DMS114 treated with DMSO at 0.1 percent for 48 hours (cell line): ENCODE data around the gene COMMD10.

Experiments used
- DNase-seq: peaks from one replicate; lab custom pipeline; 2025; ENCODE audit not compliant: unreplicated experiment; lab: John Stamatoyannopoulos, UW

COMMD10 gene

DNA sequence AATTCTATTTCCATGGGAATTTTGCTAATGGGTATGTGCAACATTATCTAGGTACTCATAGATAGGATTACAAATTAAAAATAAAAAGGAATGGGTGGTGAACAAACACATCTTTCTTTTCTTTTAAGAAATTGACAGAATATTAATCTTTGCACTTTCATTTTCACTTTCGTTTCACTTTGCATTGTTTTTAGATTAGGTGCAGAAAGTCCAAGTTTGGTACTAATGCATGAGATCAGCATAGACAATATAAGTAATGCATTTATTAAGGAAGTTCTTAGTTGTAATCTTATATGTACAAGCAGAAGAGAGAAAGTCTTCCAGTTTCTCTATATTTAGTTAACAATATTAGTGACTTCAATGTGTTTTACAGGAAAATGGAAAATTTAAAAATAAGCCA, 196.5 kb downstream of the COMMD10 start:
- DNase-seq = no peak

DNA sequence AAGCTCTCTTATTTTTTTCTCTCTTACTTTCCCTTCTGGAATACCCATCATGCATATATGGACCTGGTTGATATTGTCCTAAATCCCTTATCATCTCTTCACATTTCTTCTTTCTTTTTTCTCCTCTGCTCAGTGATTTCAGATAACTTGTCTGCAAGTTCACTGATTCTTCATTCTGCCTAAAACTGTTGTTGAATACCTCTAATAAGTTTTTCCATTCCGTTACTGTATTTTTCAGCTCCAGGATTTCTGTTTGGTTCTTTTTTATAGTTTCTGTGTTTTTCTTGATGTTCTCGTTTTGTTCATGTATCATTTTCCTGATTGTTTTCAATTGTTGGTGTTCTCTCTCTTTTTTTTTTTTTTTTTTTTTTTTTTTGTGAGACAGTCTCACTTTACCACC, 203.7 kb downstream of the COMMD10 start:
- no peak for DNase-seq

DNA sequence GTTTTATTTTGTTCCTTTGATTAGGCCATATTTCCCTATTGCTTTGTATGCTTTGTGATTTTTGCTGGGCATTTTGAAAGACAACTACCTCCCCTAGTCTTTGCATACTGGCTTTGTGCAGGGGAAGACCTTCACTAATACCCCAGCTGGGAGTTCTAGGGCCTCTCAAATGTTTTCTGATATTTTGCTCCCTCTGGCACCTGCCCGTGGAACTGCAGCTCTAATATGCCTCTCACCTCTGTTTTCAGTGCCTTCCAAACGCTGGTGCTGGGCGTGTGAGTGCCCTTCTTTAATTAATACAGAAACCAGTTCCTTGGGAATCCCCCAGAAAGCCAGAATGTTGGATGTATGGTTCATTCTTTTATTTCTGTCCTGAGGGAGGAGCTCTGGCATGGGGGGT, 204.5 kb downstream of the COMMD10 start:
- DNase-seq = no peak

DNA sequence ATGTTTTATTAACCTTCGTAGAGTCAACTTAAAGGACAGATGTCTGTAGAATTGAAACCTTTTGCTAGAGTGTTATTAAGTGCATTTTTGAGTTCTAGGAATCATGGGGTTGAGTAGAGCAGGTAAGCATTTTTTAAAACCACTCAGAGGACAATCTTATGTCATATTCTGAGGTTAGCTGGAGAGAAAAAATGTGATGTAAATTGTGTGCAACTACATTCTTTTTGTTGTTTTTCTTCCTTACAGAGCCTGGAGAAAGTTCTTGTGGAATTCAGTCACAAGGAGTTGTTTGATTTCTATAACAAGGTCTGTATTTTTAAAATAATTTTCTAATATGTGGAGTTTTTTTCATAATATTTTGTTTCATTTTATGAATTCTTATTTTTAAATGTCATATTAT, 206.4 kb downstream of the COMMD10 start:
- DNase-seq = no peak

DNA sequence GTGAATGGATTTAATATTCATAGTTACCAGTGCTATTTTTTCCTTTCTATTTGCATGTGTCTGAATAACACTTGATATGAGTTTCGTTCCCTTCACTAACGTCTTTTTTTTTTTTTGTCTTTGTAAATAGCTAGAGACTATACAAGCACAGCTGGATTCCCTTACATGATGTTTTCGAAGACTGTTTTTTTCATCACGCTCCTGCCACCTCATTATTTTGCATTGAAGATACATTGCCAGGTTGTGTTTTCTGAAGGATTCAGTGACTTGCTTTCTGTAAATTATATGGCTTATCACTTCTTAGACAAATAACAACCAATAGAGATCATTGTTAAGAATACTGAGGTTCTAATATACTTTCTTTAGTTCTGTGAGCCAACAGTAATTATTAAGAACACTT, 207.5 kb downstream of the COMMD10 start:
- DNase-seq = no peak

DNA sequence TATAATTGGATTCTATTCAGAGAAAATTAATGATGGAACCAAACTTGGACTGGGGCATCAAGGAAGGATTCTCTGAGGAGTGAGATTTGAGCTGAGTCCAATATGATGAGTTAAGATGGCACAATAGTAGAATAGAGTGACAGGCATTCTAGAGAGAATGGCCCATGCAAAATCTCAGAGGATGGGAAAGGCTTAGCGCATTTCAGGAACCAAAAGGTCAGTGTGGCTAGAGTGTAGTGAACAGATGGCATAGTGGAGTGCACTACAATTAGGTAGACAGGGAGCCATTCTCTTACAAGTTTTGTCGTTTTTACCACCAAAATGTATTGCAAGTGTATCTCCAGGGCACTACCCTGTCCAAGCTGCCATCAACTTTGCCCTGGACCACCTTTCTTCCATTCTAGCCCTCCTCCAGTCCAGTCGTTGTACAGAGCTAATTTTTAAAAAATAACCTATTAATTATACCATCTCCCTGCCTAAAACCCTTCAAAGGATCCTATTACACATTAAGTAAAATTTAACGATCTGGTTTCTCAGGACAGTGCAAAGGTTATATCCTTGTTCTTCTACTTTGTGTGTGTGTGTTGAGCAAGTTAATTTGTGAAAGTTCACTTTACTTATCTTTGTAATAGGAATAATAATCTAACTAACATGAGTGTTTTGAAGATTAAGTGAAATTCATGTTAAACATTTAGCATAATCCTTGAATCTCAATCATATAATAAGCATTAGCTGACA, 211.7 kb downstream of the COMMD10 start:
- DNase-seq = no peak

DNA sequence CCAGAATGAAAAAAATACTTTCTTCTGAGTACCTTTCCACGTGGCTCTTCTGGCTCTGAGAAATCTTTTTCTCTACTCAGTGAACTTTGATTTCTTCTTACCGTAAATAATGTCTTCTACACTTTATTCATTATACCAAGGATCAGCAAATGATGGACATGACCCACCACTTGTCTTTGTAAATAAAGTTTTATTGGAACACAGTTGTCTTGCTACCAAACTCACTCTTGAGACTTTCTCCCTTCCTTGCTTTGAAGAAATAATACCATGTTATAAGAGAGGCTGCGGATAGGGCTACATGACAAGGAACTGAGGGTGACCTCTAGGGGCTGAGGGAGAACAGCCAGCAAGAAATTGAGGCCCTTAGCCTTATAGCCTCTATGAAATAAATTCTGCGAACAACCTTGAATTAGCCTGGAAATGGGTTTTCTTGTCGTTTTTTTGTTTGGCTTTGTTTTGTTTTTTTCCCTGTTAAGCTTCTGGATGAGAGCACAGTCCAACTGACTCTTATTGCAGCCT, 212.5 kb downstream of the COMMD10 start:
- DNase-seq = no peak

DNA sequence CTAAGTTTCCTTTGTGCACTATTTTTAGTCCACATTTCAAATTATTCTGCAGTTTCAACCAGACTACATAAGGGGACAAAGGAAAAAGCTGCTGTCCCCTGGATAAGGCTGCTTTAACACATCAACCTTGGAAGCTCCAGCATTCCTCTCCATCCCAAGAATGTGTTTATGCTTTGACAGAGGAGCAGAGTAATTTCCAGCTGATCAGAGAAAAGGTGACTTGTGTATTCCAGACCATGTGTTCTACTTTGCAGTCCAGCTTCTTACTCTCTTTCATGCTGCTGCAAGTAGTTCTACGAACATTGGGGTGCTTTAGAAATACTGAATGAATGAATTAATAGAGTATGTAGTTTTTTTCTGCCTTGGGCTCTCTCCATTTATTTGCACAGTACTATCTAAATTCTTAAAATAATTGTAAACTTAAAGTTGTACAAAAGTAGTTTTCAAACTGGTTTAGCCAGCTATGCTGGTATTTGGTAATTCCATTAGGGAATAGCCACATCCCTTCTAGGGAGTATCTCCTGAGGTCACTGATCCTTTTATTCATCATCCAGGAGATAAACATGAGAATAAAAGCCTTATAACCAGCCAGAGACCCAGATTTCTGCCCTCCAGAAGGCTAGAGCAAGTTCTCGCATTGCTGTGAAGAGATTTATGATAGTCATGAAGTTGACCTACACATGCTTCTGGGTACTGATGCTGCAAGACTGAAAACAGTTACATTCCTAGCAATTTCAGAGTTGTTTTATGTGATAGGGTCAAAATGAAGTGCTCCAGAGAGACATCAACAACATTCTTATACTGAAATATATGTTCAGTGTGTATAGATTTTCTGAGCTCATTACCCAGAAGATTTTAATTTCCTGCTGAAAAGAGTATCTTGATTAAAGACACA, 215.2 kb downstream of the COMMD10 start:
- DNase-seq = no peak

DNA sequence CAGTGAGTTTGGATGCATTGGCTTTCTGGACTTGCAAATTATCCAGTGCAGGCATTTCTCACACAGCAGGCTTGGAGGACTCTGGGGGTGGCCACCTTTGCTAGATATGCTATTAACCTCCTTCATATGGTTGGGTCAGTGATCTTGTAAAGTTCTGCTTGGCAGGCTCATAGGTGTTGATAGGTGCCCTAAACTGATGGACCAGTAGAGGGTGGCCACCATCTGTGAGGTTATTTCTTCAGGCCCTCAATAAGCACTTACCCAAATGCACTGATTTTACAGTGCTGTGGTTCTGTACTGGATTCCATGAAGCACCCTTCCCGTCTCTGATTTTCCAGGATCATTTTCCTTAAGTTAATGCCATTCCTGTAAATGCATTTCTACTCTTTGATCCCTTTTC, 216.3 kb downstream of the COMMD10 start:
- no peak for DNase-seq

DNA sequence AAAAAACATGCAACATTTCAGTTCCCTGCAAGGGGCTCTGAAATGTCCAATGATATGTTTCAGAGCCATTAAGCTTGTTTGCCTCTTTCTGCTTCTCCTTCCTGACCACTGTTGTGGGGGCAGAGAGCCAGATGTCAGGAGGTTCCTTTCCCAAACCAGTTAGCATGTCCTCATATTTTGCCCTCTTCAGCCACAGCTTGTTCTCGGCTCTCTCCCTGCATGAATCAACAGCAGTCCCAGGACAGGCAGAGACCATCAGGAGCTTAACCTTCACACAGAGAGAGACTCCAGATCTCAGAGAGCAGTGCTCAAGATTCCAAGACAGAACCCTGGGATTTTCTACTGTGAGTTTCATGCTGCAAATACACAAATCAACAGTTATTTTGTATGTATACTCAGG, 218.5 kb downstream of the COMMD10 start:
- DNase-seq = no peak

DNA sequence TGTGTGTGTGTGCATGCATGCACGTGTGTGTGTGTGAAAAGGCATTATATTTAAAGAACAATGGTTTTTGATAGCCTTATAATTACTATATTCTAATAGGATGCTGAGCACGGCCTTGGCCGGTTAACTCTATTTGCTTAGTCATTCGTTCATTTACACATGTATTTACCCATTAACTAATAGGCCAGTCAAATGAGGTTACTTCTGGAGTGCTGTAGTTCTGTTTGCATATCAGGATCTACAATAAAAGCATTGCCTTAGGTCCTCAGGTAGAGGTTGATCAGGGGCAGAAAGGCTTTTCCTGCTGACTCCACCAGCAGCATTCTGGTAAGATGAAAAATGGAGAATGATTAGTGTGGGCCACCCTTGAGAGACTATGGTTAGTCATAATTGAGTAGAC, 219.0 kb downstream of the COMMD10 start:
- DNase-seq = no peak

DNA sequence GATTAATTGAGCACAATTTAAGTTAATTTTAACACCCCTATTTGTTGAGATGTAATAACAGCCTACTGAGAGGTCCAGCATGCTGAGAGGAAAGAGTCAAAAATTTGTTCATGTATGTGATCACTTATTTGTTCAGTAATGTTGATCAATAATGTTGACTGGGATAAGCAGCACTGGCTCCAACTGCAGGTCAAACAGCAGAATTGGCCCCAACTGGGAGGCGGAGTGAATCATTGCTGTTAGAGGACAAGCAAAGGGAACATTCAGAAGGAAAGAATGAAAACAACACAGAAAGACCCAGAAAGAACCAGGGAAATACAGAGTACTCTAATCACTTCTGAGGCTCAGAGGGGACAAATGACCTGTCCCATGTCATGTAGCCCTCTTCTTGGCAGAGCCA, 221.1 kb downstream of the COMMD10 start:
- no peak for DNase-seq

DNA sequence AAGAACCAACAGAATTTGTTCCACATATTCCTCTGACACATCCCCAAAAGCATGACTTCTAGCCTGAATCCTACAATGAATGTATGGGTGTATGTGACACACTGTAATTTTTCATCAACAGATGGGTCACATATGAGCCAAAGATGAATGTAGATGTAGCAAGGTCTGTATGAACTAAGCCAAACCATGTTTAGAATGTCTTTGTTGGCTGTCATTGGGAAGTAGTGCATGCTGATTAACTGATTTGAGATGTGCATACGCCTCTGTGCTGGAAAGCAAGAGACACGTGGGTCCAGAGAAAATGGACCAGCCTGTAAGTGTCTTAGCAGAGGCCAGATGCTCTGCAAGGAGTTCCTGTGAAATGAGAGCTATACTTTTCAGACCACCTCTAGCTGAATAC, 222.0 kb downstream of the COMMD10 start:
- no peak for DNase-seq

DNA sequence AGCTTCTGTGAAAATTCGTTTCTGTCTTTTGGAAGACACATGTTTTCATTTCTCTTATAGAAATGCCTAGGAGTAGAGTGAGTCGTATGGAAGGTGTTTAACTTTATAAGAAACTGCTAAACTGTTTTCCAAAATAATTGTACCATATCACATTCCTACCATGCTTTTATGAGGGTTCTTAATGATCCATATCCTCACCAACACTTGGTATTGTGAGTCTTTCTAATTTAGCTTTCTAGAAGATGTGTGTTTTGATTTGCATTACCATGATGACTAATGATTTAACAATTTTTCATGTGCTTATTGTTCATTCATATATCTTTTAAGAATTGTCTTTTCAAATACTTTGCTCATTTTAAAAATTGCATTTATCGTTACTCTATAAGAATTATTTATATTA, 223.6 kb downstream of the COMMD10 start:
- DNase-seq = no peak

DNA sequence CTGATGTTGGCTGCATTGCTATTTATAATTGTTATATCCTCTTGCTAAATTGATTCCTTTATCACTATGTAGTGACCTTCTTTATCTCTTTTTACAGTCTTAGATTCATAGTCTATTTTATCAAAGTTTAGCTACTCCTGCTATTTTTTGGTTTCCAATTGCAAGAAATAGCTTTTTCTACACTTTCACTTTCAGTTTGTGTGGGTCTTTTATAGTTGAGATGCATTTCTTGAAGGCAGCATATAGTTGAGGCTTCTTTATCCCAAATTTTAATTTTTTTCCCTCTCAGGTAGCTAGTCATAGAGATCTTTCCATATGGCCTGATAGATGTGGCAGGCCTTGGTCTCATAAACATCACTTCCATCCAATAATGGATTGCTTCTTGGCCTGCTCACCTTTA, 228.5 kb downstream of the COMMD10 start:
- no peak for DNase-seq

DNA sequence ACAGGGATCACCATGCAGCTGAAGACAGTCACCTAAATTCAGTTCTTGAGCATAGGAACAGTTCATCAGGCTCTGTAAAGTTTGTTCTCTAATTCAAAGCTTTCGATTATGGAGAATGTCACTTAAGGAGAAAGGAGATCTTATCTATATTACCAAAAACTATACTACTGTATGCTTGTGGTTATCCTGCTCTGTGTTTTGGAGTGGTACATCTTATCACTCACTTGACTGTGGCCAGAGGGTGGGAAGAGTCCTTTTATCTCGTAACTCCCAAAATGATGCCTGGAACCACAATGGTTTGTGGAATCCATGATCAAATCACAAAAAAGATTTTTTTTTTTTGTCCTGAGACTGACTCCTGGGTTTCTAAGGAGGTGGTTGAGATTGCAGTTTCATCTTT, 230.7 kb downstream of the COMMD10 start:
- DNase-seq = no peak

DNA sequence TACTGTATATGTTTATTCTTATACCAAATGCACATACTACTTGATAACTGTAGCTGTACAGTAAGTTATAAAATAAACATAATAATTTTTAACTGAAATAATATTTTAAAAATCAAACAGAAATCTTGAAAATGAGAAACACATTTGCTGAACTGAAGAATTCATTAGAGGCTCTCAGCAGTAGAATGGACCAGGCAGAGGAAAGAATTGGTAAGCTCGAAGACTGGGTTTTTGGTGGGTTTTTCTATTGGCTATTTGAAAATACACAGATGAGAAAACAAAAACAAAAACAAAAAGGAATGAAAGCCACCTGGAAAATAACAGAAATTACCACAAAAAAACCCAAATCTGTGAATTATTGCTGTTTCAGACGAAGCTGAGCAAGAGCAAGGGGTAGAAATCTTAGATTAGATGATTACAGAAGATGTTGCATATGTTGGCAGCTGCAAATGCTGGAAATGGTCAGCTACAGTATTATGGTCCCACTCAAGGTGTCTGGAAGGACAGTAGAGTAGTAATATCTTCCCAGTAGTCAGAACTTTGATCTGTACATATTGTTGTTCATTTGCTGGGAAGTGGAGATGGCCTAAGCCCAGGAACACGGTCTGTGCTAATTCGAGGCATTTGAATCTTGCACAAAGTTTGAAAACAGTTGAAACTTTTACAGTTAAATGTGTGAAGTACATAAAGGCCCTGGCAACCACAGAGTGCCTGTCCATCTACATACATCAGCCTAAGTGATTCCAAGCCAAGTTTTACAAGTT, 233.4 kb downstream of the COMMD10 start:
- DNase-seq = no peak

DNA sequence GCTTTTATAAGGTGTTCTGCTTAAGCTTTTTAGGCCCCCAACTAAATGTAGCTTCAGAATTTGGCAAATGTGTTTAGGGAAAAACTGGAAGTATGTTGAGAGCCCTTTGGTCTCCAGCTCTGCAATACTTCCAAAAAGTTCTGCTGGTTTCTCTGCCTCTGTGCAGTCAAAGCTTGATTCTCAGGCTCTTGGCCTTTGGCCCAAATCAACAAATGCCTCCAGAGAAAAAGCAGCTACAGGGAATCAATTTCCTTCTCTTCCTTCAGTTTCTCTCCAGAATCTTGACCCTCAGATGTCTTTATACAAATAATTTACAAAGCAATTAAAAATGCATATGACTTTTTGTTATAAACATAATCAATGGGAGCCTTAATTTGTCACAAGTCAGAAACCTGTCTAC, 235.7 kb downstream of the COMMD10 start:
- DNase-seq = no peak

DNA sequence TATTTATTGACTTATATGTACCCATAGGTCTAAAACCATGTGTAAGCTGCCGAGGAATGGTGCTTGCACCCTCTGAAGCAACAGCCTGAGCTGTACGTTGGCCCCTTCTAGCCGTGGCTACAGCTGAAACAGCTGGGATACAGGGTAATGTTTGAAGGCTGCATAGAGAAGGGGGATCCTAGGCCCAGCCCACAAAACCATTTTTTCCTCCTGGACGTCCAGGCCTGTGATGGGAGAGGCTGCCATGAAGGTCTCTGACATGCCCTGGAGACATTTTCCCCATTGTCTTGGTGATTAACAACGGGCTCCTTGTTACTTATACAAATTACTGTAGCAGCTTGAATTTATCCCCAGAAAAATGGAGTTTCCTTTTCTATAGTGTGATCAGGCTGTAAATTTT, 244.7 kb downstream of the COMMD10 start:
- DNase-seq = no peak

DNA sequence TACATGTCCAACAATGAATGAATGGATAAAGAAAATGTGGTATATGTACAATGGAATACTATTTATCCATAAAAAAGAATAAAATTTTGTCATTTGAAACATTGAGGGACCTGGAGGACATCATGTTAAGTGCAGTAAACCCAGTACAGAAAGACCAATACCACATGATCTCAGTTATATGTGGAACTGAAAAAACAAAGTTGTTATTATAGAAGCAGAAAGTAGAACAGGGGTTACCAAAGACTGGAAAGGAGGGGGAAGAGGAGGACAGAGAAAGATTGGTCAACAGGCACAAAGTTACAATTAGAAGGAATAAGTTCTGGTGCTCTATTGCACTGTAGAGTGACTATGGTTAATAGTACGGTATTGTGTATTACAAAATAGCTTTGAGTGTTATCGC, 256.0 kb downstream of the COMMD10 start:
- no peak for DNase-seq
